Ovary (tissue), 3 donors: Measurements from ENCODE around the gene ERMAP.

Experiments used
- CTCF ChIP-seq, 3 donors: fragments of 450-650 bp in 2 of 3; fragments of 200-600 bp in 1 of 3; IDR thresholded peaks; one replicate each; pipeline versions ENCODE4 v1.5.1 to v1.8.0; 2016 to 2022; ENCODE audit warnings: antibody characterized with exemption in 3 of 3, mild to moderate bottlenecking in 1 of 3
- EP300 ChIP-seq: sonication (generic); formaldehyde crosslinking; IDR thresholded peaks from one replicate; pipeline ENCODE4 v1.6.1; 2017; ENCODE audit warnings: antibody characterized with exemption
- POLR2A ChIP-seq: fragments of 450-650 bp; IDR thresholded peaks from one replicate; pipeline ENCODE4 v1.6.1; 2017; ENCODE audit warnings: antibody characterized with exemption, mild to moderate bottlenecking, moderate library complexity
- donor health status: DM: no; HTN: no; CAD: no.

- no peak for TF ChIP-seq CTCF (IDR thresholded peaks at IDR 0.05)
- no peak for TF ChIP-seq EP300
- TF ChIP-seq POLR2A, result no peak
Observed at GRCh38 chr1:42817976-42818375, 1.1 kb downstream of the ERMAP start.
